ENCODE results near the gene ADAMTS2.

Gene ADAMTS2

DNA sequence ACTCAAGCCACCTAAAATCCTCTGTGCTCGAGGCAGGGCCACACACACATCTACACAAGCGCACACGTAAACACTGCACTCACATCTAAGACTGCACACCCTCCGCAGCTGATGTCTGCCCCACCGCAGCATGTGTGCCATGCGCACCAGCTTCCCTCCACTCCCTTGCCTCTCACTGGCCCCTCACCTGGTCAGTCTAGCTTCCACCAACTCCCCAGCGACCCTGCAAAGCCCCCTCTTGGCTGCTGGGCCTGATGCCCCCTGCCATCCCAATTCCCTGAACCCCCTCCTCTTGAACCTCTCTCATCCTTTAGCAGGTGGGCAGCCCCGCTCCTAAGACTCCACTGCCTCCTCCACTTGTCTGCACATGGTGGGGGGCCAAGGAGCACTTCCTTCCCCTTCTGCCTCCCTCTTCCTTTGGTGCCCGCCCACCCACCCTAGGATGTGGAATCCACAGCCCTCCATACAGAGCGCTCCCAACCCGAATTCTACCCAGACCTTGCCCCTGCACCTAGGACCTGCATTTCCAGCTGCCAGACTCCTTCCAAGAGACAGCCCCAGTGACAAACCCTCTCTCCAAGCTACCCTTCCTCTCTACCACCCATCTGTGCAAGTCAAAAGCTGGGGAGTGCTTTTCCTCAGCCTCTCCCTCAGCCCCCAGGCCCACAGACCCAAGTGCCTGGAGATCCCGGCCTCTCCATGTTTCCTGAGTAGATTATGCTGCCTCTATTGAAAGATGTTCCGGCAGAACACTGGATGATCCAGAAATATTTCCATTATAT, 23.9 kb downstream of the ADAMTS2 start:
- TF ChIP-seq, protein P1, sequence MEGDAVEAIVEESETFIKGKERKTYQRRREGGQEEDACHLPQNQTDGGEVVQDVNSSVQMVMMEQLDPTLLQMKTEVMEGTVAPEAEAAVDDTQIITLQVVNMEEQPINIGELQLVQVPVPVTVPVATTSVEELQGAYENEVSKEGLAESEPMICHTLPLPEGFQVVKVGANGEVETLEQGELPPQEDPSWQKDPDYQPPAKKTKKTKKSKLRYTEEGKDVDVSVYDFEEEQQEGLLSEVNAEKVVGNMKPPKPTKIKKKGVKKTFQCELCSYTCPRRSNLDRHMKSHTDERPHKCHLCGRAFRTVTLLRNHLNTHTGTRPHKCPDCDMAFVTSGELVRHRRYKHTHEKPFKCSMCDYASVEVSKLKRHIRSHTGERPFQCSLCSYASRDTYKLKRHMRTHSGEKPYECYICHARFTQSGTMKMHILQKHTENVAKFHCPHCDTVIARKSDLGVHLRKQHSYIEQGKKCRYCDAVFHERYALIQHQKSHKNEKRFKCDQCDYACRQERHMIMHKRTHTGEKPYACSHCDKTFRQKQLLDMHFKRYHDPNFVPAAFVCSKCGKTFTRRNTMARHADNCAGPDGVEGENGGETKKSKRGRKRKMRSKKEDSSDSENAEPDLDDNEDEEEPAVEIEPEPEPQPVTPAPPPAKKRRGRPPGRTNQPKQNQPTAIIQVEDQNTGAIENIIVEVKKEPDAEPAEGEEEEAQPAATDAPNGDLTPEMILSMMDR (conservative IDR thresholded peaks at IDR 0.05) = no peak

DNA sequence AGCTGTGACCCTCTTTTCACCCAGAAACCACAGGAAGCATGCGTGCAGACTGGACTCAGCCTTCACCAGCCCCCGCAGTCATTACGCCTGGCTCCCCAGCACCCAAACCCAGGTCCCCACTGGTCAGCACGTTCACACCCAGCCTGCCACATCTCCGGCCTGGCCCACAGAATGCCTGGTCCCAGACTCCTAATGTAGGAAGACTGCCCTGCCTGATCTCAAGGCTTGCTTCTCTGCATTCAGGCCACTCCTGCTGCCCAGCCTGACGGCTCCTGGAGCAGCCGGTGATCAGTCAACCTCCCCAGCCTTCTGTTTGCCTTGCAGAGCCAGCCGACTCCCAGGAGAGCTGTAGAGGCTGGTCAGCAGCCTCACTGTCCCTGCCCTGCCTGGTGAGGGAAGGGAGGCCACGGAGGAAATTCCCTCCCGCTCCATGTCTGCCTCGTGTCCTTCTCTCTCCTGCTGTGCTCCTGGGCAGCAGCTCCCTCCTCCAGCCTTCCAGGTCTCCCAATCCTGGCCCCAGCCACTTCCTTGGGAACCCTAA, 25.4 kb downstream of the ADAMTS2 start:
- H3K27ac ChIP-seq = no peak overlapping the region
- TF ChIP-seq, protein P1 (conservative IDR thresholded peaks at IDR 0.05) = no peak
- no peak for TF ChIP-seq ZFX (IDR thresholded peaks at IDR 0.05)

More for the DNA sequence above, 23.9 kb downstream of the ADAMTS2 start:
- H3K27ac ChIP-seq = no peak overlapping the region

DNA sequence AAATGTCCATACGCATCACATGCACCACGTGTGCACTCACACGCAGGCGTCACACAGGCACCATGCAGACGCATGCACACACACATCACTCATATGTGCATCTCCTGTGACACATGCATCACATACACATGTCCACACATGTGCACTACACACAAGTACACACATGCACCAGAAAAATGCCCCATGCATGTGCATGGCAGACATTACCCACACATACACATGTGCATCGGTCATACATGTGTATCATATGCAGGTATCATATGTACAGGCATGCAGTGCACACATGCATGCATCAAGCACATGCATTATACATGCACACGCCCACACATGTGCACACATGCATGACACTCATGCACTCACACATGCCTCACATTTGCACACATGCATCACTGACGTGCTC, 26.1 kb downstream of the ADAMTS2 start:
- TF ChIP-seq, protein P1 (conservative IDR thresholded peaks at IDR 0.05) = no peak
- TF ChIP-seq ZFX (IDR thresholded peaks at IDR 0.05) = no peak
- no peak overlapping the region for H3K27ac ChIP-seq

DNA sequence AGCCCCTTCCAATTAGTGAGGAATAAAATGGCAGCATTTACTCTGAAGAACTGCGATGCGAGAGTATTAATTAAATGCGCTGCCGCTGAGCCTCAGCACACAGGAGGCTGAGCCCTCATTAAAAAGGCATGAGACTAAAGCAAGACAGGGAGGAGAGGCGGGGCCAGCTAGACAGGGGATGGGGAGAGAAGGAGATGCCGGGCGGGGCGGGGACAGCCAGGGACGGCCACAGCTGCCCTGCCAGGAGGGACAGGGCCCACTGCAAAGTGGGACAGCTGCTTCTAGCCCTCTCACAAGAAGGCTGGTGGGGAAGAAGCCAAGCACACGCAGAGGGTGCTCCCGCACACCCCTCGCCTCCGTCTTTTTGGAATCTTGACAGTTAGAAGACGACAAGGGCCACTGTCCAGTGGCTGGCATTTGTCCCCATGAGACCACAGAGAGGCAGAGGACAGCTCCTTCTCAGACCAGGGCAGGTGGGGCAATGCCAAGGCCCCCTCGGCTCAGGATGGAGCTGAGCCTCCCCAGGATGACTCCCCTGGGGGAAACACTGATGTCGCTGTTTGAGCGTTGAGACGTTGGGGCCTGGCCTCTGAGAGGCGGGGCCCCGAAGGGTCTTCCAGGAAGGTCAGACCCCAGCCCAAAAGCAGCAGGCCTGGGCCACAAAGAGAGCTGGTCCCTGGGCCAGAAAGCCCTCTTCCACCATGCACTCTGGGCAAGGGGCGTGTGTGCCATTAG, 26.9 kb downstream of the ADAMTS2 start:
- H3K27ac ChIP-seq = no peak overlapping the region

DNA sequence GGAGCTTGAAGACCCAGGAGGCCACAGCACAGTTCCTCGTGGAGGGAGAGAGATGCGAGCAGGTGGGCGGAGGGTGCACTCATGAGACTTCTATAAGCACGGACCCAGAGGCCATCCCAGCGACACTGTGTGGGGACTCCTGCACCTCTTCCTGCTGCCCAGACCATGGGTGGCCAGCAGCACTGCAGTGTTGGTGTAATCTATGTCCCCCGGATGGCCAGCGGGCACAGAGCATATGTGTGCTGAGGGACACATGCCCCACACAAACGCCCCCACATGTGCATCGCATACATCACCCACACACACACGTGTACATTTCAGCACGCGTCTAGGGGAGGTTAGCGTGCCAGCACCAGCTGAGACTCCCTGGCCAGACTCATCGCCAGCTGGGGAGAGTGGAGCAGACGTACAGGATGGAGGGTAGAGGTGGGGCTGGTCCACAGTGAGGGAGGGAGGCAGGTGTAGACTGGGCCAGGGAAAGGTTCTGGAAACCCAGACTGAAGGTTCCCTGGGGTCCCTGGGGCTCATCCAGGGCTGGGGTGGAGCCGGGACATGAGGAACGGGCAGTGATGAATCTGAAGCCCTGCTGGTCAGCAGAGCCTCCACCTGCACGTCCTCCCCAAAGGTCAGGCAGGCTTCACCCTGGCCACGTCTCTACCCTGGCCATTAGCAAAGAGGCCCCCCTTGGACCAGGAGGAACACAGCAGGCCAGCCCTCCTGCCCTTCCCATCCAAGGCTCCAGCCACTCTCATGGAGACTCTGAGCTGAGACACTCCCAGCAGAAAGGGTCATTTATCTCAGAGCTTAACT, 27.6 kb downstream of the ADAMTS2 start:
- TF ChIP-seq ZFX (IDR thresholded peaks at IDR 0.05) = no peak
- TF ChIP-seq, protein P1 (conservative IDR thresholded peaks at IDR 0.05) = no peak
- no peak overlapping the region for H3K27ac ChIP-seq

More for the DNA sequence above, 26.9 kb downstream of the ADAMTS2 start:
- TF ChIP-seq, protein P1 (conservative IDR thresholded peaks at IDR 0.05) = no peak
- TF ChIP-seq ZFX (IDR thresholded peaks at IDR 0.05) = no peak

DNA sequence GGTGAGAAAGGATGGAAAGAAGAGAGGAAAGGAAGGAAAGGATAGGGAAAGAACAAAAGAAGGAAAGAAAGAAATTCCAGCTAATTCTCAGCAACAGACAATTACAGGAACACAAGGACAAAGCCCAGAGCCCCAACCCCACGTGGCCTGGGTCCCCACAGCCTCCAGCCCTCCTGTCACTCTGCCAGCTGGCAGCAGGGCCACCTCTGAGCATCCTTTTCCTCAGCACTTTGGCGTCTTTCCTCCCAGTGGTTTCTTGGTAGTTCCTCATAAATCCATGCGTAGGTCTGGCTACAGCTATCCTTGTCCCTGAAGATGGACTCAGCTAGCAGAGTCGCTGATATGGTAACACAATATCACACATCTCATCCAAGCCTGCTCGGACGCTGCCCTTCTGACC, 28.3 kb downstream of the ADAMTS2 start:
- no peak overlapping the region for H3K27ac ChIP-seq

More for the DNA sequence above, 28.3 kb downstream of the ADAMTS2 start:
- TF ChIP-seq ZFX (IDR thresholded peaks at IDR 0.05) = no peak
- TF ChIP-seq, protein P1 (conservative IDR thresholded peaks at IDR 0.05) = no peak
